Measurements from ENCODE around the gene DDX39A.
"Not testable (repeated sequence)": the region's sequence is repeated elsewhere in the genome, so short reads cannot be mapped to it uniquely, and the experiment has no call there.

DDX39A gene

DNA sequence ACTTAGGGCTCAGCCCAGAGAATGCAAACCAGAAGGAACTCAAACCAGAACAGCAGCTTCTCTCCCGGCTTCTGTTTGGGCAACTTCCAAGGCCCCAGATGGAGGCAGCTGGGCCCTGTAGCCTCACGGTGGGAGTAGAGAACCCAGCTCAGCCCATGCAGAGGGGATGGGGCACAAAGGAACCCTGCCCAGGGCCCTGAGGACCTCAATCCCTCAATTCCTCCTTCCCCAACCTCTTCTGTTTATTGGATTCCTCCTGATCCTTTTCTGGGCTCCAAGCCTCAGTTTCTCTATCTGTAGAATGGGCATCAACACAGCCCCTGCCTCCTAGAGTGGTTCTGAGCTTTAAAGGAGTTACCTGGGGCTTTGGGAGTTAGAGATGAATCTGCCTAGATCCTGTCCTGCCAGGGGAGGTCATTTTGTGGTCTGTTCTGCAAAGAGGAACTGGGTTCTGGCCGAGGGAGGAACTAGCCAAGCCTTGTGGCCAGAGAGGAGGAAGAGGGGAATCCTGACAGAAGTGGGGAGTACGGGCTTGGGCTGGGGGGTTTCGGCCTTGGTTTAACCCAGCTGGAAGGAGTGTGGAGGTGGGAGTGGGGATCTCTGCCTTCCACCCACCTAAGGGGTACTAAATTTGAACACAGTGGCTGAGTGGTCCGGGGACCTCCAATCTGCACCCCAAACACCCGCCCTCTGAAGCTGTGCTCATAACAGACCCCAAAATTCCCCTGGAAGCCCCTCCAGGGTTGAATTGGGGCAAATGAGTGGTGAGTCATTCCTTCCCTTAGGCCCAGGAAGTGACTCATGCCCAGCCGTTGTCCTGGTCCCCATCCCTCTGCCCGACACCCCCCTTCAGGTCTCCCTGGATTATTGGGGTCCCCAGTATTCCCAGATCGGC, 35.2 kb downstream of the DDX39A start:
- peak; percentile 43 for DNase-seq

DNA sequence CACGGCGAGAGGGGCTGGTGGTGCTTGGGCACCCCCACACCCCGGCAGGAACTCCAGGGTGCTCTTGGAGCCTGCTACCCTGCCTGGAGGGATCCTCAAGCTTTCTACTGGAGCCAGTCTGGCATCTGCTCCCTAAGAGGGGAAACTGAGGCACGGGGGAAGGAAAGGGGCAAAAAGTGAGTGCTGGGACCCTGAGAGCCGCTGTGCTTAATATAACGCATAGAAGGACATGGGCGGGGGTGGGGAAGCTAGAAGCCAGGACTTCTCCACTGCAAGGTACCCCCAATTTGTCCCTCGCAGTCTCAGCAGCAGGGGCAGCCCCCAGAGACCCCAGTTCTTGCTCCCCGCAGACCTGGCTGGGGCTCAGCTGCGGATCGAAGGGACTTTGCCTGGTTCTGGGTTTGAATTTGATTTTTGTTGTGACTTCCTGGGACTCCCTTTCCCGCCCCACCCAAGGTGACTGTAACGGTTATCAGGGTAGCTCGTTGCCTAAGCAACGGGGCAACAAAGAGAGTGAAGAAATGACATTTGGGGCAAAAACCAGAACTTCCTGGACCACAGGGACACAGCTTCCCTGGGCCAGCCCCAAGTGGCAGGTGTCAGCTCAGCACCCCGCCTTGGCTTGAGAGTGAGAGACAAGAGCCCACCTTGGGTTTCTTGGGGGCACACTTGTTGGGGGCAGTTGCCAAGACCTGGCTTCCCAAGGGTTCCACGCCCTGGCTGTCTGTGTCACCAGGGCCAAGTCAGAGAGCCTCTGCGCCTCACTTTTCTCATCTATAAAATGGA, 37.3 kb downstream of the DDX39A start:
- DNase-seq, result peak; percentile 92

DNA sequence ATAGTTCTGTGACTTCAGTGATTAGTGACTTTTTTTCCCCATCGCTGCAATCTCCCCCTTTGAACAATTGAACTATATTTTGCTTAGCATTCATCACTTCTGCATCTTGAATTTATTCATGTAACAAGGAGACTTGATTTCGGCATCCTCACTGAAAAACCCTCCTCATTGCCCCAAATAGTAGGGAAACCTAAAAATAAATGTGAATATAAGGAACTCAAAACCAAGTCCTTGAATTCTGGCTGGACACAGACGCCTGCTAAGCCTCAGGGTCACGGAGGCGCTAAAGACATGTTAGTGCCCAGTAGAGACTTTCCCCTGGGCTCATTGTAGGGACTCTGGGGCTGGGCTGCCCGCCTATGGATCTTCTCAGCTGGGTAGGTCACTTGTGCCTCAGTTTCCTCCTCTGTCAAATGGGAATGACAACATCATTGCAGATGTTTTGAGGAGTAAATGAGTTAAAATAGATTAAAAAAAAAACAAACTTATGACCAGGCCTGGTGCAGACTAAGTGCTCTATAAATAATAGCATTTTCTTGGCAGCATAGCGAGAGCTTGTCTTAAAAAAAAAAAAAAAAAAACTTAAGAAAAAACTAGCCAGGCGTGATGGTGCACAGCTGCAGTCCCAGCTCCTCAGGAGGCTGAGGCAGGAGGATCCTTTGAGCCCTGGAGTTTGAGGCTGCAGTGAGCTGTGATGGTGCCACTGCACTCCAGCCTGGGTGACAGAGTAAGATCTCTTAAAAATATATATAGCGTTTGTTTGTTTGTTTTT, 39.7 kb downstream of the DDX39A start:
- DNase-seq, result no peak

DNA sequence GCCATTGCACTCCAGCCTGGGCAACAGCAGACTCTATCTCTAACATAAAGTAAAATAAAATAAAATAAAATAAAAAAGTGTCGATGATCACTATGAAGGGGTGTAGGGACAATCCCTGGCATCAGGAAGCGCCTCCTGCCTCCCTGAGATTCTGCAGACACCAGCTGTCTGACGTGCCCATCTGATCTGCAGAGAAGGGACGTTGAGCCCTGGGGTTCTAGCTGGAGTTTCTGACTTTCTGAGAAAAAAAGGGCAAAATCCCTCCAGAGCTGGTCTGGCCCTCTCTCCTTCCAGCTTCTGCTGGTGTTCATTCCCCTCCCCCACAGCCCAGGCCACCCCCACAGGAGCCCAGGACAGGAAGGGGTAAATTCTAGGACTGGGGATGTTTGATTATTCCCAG, 40.3 kb downstream of the DDX39A start:
- no peak for DNase-seq

DNA sequence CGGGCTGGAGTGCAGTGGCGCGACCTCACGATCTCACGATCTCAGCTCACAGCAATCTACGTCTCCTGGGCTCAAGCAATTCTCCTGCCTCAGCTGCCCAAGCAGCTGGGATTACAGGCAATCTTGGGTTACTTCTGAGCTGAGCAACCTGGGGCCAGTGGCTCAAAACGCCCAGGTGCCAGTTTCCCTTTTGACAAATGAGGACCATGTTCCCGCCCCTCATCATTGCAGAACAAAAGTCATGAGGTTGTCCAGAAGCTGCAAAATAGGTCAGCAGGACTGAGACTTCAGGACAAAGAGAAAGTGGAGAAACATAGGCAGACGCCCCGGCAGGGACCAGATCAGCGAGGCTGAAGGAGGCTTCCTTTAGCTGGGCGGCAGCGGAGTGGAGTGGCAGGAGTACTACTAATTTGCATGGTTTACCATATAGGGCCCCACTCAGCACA, 41.2 kb downstream of the DDX39A start:
- no peak for DNase-seq

DNA sequence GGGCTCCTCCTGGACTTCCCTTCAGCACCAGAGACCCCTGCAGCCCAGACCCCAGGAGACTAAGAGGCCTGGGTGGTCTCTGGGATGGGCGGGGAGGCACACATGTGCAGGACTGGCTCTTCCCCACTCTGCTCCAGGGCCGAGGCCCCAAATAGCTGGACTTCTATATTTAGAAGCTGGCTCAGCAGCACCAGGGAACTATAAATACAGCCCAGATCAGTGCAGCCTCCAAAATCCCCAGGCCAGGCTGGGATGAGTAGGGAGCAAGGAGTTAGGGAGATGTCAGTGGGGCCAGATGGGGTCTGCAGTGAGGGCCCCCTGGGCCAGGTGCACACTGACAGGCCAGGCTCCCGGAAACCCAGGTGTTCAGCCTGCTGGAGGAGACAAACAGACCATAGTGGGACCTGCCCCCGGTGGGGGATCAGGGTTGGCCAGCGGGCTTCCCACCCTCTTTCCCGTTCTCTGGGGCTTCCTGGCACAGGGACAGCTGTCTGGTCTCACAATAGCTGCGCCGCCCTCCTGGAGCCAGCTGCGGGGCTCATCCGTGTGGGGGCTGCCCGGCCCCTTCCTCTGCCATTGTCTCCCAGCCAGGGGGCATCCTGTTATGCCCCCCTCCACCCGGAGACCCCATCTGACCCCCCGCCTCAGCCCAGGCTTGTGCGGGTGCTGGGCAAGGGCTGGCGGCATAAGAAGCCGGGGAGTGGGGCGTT, 43.4 kb downstream of the DDX39A start:
- DNase-seq, result no peak

DNA sequence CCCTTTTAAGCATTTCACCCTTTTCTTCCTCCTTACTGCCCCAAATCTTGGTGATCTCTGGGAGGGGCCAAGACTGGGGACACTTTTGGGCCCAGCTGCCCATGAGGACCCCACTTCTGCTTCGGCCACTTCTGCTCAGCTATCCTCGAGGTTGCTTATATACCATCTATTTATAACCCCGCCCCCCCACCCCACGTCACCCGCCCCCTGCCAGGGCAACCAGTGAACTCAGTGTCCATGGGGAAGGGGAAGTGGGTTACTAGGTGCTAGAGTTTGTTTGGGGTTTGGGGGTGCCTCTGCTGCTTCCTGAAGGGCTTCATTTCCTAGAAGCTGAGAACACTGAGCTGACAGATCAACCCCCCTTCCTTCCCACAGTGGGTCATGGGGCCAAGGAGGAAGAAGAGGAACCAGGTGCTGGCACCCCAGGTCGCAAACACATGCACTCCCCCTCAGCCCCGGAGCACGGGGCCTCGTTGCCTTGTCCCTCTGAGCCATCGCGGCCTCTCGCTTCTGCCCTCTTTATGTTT, 44.0 kb downstream of the DDX39A start:
- peak; percentile 92 for DNase-seq

DNA sequence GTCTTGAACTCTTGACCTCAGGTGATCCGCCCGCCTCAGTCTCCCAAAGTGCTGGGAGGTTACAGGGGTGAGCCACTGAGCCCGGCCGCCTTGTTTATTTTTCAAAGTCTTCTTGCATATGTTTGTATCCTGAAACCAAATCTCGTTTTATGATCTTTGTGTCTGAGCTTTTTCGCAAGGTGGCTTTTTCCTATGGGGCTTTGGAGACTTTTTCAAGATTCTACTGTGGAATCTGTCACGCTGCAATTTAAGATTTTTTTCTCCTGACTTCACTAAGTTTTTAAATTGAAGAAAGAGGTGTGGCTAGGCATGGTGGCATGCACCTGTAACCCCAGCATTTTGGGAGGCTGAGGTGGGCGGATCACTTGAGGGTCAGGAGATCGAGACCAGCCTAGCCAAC, 44.8 kb downstream of the DDX39A start:
- DNase-seq, result not testable (repeated sequence)

DNA sequence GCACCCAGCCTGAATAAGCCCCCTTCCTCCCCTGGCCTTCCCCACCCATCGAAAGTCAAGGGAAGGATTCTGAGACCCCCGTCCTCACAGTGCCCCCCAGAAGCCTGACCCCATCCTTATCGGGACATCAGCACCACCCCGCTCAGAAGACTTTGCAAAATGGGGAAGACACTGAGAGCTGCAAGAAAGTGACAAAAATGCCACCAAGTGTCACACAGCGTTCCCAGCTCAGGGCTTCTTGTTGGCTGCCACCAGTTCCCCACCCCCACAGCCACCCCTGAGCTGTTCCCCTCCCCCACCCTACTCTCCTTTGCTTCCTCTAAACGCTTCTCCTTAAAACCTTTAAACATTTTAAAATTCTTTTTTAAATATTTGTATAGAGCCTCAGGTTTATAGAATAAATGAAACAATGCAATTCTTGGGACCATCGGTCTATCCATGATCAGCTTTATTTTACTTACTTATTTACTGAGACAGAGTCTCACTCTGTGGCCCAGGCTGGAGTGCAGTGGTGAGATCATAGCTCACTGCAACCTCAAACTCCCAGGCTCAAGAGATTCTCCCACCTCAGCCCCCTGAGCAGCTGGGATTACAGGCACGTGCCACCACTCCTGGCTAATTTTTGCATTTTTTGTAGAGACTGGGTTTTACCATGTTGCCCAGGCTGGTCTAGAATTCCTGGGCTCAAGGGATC, 46.6 kb downstream of the DDX39A start:
- DNase-seq, result not testable (repeated sequence)

DNA sequence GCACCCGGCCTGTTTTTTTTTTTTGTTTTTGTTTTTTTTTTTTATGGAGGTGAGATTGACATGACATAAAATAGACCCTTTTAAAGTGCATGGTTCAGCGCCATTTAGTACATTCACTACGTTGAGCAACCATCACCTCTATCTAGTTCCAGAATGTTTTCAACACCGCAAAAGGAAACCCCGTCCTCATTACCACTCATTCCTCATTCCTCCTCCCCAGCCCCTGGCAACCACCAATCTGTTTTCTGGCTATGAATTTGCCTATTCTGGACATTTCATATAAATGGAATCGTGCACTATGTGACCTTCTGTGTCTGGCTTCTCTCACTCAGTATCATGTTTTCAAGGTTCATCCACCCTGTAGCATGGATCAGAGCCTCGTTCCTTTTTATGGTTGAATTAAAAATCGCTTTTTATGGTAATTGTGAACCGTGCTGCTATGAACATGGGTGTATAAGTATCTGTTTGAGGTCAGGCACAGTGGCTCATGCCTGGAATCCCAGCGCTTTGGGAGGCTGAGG, 47.8 kb downstream of the DDX39A start:
- DNase-seq, result no peak

DNA sequence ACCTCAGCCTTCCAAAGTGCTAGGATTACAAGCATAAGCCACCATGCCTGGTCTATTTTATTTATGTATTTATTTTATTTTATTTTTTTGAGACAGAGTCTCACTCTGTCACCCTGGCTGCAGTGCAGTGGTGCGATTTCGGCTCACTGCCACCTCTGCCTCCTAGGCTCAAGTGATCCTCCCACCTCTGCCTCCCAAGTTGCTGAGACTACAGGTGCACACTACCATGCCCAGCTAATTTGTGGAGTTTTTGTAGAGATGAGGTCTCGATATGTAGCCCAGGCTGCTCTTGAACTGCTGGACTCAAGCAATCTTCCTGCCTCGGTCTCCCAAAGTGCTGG, 48.2 kb downstream of the DDX39A start:
- DNase-seq, result no peak

DNA sequence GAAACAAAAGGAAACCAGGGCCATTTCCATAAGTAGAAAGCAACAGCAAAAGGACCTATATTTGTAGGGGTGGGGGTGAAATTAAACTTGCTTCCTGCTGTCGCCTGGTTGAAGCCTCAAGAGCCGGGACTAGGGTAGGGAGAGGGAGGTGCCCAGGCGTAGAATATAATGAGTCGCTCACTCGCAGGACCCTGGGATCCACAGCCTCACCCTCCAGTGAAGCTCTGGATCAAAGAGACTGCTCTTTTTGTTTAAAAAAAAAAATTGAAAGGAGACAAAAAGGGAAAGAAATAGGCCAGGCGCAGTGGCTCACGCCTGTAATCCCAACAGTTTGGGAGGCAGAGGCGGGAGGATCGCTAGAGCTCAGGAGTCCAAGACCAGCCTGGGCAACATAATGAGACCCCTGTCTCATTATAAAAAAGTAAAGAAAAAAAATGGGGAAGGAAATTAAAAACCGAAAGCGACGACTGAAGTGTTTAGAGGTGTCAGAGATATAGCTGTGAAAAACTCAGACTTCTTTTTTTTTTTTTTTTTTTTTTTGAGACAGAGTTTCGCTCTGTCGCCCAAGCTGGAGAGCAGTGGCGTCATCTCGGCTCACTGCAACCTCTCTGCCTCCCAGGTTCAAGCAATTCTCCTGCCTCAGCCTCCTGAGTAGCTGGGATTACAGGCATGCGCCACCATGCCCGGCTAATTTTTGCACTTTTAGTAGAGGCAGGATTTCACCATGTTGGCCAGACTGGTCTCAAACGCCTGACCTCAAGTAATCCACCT, 48.8 kb downstream of the DDX39A start:
- DNase-seq, result peak; percentile 73

DNA sequence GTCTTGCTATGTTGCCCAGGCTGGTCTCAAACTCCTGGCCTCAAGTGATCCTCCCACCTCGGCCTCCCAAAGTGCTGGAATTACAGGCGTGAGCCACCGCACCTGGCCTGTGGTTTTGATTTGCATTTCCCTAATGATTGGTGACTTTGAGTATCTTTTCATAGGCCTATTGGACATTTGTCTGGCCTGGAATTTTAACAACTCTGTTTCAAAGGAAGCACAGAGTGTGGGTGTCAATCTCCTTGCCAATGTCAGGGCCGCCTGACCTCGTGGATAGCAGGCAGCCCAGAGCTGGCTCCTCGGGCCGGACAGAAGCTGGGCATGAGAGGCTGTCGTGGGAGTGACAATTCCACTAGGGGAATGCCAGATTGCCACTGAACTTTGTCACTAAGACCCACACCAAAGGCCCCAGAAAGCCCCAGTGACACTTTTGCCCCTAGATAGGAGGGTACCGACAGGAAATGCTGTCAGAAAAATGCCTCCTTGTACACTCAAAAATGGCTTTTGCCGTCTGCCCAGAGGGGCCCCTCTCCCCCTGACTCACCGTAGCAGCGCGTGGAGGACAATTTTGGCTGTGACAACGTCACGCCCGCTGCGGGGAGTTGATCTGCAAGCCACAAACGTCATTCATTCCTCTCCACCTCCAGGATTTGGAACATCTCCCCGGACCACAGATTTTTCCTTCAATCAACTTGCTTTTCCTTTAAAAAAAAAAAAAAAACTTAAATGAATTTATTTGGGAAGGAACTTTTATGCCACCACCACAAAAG, 49.6 kb downstream of the DDX39A start:
- DNase-seq, result peak; percentile 90

DNA sequence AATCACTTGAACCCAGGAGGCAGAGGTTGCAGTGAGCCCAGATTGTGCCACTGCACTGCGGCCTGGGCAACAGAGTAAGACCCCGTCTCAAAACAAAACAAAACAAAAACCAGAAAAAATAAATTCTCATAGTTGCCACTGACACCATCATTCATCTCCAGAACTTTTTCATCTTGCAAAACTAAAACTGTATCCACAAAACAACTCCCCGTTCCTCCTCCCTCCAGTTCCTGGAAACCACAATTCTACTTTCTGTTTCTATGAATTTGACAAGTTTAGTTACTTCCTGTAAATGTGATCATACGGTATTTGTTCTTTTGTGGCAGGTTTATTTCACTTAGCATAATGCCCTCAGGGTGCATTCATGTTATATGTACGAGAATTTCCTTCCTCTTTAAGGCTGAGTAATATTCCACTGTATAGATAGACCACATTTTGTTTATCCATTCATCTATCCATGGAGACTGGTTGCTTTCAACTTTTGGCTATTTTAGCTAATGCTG, 51.1 kb downstream of the DDX39A start:
- DNase-seq, result peak; percentile 83

DNA sequence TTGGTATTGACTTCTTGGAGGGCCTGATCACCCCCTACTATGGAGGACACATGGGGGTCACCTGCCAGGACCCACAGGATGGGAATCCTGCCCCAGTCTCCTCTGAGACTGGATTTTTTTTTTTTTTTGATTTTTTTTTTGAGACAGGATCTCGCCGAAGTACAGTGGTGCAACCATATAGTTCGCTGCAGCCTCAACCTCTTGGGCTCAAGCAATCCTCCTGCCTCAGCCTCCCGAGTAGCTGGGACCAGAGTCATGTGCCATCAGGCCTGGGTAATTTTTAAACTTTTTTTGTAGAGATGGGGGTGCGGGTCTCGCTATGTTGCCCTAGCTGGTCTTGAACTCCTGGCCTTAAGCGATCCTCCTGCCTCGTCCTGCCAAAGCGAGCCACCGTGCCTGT, 52.1 kb downstream of the DDX39A start:
- DNase-seq, result no peak

DNA sequence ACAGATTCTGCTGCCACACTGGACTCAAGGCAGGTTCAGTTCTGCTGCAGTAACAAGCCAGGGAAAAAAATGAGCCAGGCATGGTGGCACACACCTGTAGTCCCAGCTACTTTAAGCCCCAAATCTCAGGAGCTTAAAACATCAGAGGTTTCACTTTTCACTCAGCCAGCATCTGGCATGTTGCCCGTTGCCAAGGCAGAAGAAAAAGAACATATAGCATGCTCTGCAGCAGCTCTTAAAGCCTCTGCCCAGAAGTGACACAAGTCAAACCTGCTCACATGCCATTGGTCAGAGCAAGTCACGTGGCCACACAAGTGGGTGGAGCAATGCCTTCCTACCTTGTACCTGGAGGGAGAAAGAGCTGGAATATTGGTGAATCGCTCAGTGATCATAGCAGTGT, 52.6 kb downstream of the DDX39A start:
- peak; percentile 94 for DNase-seq

DNA sequence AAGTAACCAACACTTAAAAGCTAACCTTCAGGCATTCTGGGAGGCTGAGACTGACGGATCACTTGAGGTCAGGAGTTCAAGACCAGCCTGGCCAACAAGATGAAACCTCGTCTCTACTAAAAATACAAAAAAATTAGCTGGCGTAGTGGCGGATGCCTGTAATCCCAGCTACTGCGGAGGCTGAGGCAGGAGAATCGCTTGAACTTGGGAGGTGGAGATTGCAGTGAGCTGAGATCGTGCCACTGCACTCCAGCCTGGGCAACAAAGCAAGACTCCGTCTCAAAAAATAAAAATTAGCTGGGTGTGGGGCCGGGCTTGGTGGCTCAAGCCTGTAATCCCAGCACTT, 55.1 kb downstream of the DDX39A start:
- not testable (repeated sequence) for DNase-seq

DNA sequence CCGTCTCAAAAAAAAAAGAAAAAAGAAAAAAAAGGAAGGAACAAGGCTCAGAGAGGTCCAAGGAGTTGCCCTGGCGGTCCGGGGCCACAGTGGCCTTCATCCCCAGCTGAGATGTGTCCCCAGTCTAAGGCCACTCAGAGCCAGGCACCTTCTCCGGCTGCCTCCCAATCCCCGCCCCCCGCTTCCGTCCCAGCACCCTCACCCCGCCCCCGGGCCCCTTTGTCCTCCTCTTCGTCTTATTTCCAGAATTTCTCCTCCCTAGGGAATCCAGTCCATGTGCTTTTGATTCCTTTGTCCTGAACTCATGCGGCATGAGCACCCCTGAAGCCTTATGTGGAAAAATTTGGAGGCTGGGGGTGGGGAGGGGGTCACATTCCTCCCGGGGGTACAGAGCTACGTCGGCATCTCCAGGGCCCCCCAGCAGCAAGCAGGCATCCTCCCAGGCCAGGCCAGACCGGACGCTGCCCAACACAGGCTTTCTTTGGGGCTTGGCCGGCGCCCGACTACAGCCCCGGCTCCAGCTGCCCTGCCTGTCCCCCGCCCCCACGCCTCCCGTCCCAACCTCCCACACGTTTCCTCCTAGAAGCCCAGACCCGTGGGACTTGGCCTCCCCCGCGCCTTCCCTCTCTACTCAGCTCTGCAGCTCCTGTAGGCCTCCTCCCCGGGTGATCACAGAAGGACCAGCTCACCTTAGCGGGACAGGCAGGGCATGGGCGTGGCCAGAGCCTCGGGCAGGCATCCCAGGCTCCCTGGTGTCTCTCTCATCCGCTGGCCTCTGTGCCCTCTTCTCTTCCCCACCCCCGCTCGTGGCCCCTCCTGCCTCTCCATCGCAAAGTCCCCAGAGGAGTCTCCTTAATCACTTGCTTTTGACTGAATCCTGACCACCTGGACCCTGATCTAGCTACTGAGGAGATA, 55.7 kb downstream of the DDX39A start:
- DNase-seq, result no peak

DNA sequence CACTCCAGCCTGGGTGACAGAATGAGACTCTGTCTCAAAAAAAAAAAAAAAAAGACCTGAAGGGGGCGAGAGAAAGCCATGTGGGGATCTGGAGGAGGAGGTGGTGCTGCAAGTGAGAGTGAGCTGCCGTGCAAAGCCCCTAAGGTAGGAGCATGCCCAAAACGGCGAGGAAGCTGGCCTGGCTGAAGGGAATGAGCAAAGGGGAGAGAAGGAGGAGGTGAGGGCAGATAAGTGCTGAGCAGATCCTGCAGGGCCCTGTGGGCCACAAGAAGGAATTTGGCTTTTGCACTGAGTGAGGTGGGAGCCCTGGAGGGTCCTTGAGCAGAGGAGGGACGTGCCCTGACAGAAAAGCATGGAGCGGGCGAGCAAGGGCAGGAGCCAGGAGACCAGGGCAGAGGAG, 57.3 kb downstream of the DDX39A start:
- DNase-seq, result peak; percentile 48
